DMS79 treated with DMSO at 0.1 percent for 48 hours (cell line): ENCODE data around the gene CRELD2.
A peak's percentile ranks its signal among the peaks of the same experiment; 100 is the strongest.

ENCODE experiments used
- DNase-seq: peaks from one replicate; lab custom pipeline; 2025; lab: John Stamatoyannopoulos, UW

CRELD2 gene

GRCh38 chr22:49968831-49969661 lies 50.6 kb downstream of the CRELD2 start:
- no peak for DNase-seq

- no peak for DNase-seq
Measured at GRCh38 chr22:49969751-49970527, 51.5 kb downstream of the CRELD2 start.

GRCh38 chr22:49970528-49971231 lies 52.2 kb downstream of the CRELD2 start:
- DNase-seq = peak; percentile 74

GRCh38 chr22:49971232-49972162 lies 53.1 kb downstream of the CRELD2 start:
- no peak for DNase-seq

- DNase-seq = no peak
Measured at GRCh38 chr22:49972163-49973017, 54.0 kb downstream of the CRELD2 start.

GRCh38 chr22:49973018-49973961 lies 54.9 kb downstream of the CRELD2 start:
- no peak for DNase-seq

GRCh38 chr22:49975543-49976389 lies 57.3 kb downstream of the CRELD2 start:
- DNase-seq = no peak

- no peak for DNase-seq
Measured at GRCh38 chr22:49976439-49977175, 58.2 kb downstream of the CRELD2 start.
